HCT116 (cell line): ENCODE data around the gene CDYL2. TPM values are rescaled to one million over a fixed set of nuclear protein-coding genes. Genes with fewer than 3 reads are reported as not detected.

ENCODE experiments used
- ATAC-seq: fragments of 200-7000 bp; cut with Tn5 transposase; 2 replicates; pipeline ENCODE4 v1.9.1; 2020; ENCODE audit warnings: mild to moderate bottlenecking, moderate library complexity
- BruUV-seq: library from RNA; stranded (reverse); fragments of 400-500 nt; replicated peaks from 2 replicates; lab custom pipeline; 2021; lab: Mats Ljungman, UMichigan
- CTCF ChIA-PET: fragments of 300-600 bp; sonication (Branson Sonifier 250); formaldehyde crosslinking; loops from one replicate; lab custom pipeline; 2021; ENCODE audit warnings: antibody characterized with exemption; lab: Charles Lee
- POLR2A ChIA-PET: fragments of 300-600, 350-600 bp; sonication (Branson Sonifier 250); formaldehyde crosslinking; loops from one replicate; lab custom pipeline; 2021; ENCODE audit warnings: antibody characterized with exemption; lab: Charles Lee
- RAD21 ChIA-PET, 2 experiments: fragments of 300-600 bp; sonication (Branson Sonifier 250); formaldehyde crosslinking; loops; one replicate each; lab custom pipeline; 2023; ENCODE audit warnings: low total read pairs in 2 of 2; ENCODE audit not compliant: uncharacterized antibody in 2 of 2, unreplicated experiment in 2 of 2, low non-redundant PET in 1 of 2; lab: Charles Lee
- DNase-seq: peaks from one replicate; pipeline ENCODE4 v3.0.0-alpha.2; 2010; ENCODE audit warnings: low read depth, low spot score
- H2AFZ ChIP-seq: fragments of 200-600 bp; shearing (Covaris generic), sonication (generic); 2 replicates; pipeline ENCODE4 v1.6.1; 2017; ENCODE audit warnings: low read depth, mixed run types, mixed read lengths, antibody characterized with exemption, low read length; ENCODE audit not compliant: poor library complexity, severe bottlenecking
- H3K27ac ChIP-seq: 2 replicates; pipeline ENCODE4 v1.5.1; 2012; ENCODE audit warnings: low read depth, low read length
- H3K27me3 ChIP-seq: fragments of 200-600 bp; sonication (generic); 2 replicates; pipeline ENCODE4 v1.6.1; 2016; ENCODE audit warnings: mixed run types, low read length, mixed read lengths; ENCODE audit not compliant: insufficient read depth
- H3K36me3 ChIP-seq, 2 experiments: fragments of 200-500 bp in 1 of 2; fragments of 200-600 bp in 1 of 2; sonication (Bioruptor generic) in 1 of 2; sonication (generic) in 1 of 2; 2 replicates each; pipeline versions ENCODE4 v1.5.1 to v1.6.1; 2014 to 2016; ENCODE audit warnings: low read length in 2 of 2, inconsistent platforms in 1 of 2, mixed read lengths in 1 of 2, mixed run types in 1 of 2; ENCODE audit not compliant: insufficient read depth in 2 of 2, control insufficient read depth in 1 of 2
- H3K4me1 ChIP-seq, 2 experiments: fragments of 200-600 bp in 1 of 2; sonication (generic) in 1 of 2; 2 replicates each; pipeline versions ENCODE4 v1.5.1 to v1.6.1; 2012 to 2017; ENCODE audit warnings: low read length in 2 of 2, inconsistent platforms in 1 of 2, mild to moderate bottlenecking in 1 of 2, mixed read lengths in 1 of 2, mixed run types in 1 of 2, moderate library complexity in 1 of 2; ENCODE audit not compliant: insufficient read depth in 2 of 2, control insufficient read depth in 1 of 2
- H3K4me2 ChIP-seq: fragments of 200-600 bp; sonication (generic); 2 replicates; pipeline ENCODE4 v1.6.1; 2017; ENCODE audit warnings: mixed run types, low read length, mixed read lengths
- H3K4me3 ChIP-seq, 2 experiments: fragments of 200-600 bp in 1 of 2; sonication (generic) in 1 of 2; replicated peaks in 1 of 2; 2 replicates each; pipeline ENCODE4 v1.5.1; 2011 to 2016; ENCODE audit warnings: low read length in 2 of 2, control low read depth in 1 of 2, low read depth in 1 of 2, mild to moderate bottlenecking in 1 of 2, mixed read lengths in 1 of 2, mixed run types in 1 of 2
- H3K79me2 ChIP-seq: fragments of 200-600 bp; sonication (generic); 2 replicates; pipeline ENCODE4 v1.6.1; 2017; ENCODE audit warnings: mild to moderate bottlenecking, mixed run types, low read length, moderate library complexity, mixed read lengths; ENCODE audit not compliant: insufficient read depth
- H3K9ac ChIP-seq: fragments of 200-600 bp; sonication (generic); 2 replicates; pipeline ENCODE4 v1.6.1; 2016; ENCODE audit warnings: low read length, mixed read lengths
- H3K9me2 ChIP-seq: fragments of 200-600 bp; sonication (generic), shearing (Covaris generic); 2 replicates; pipeline ENCODE4 v1.6.1; 2017; ENCODE audit warnings: mixed run types, mild to moderate bottlenecking, moderate library complexity; ENCODE audit not compliant: insufficient read depth
- H3K9me3 ChIP-seq, 2 experiments: fragments of 200-500 bp in 1 of 2; fragments of 200-600 bp in 1 of 2; sonication (Bioruptor generic) in 1 of 2; sonication (generic) in 1 of 2; 2 replicates each; pipeline ENCODE4 v1.6.1; 2014 to 2017; ENCODE audit warnings: low read length in 2 of 2, mixed read lengths in 2 of 2, inconsistent platforms in 1 of 2, low read depth in 1 of 2, mild to moderate bottlenecking in 1 of 2, mixed run types in 1 of 2, moderate library complexity in 1 of 2; ENCODE audit not compliant: control insufficient read depth in 1 of 2, insufficient read depth in 1 of 2
- H4K20me1 ChIP-seq: fragments of 200-600 bp; sonication (generic), shearing (Covaris generic); 2 replicates; pipeline ENCODE4 v1.6.1; 2017; ENCODE audit warnings: mixed run types, mild to moderate bottlenecking, moderate library complexity; ENCODE audit not compliant: insufficient read depth
- CEBPB ChIP-seq: IDR thresholded peaks from 2 replicates; pipeline ENCODE4 v1.6.1; 2012; ENCODE audit warnings: low read depth
- EZH2 ChIP-seq: fragments of 200-600 bp; sonication (generic); IDR thresholded peaks from 2 replicates; pipeline ENCODE4 v1.6.1; 2017; ENCODE audit warnings: antibody characterized with exemption, mixed run types
- FOSL1 ChIP-seq: IDR thresholded peaks from 2 replicates; pipeline ENCODE4 v1.6.1; 2012; ENCODE audit warnings: low read depth
- JUND ChIP-seq: IDR thresholded peaks from 2 replicates; pipeline ENCODE4 v1.6.1; 2012
- REST ChIP-seq: IDR thresholded peaks from 2 replicates; pipeline ENCODE4 v1.6.1; 2012; ENCODE audit warnings: low read depth
- TCF7L2 ChIP-seq: IDR thresholded peaks from 2 replicates; pipeline ENCODE4 v1.7.0; 2011; ENCODE audit warnings: borderline replicate concordance, inconsistent platforms; ENCODE audit not compliant: insufficient read depth, insufficient read length; ENCODE audit errors: extremely low read depth
- YY1 ChIP-seq: IDR thresholded peaks from 2 replicates; pipeline ENCODE4 v1.6.1; 2011; ENCODE audit warnings: low read length, low read depth, moderate library complexity, mild to moderate bottlenecking; ENCODE audit not compliant: insufficient replicate concordance; ENCODE audit errors: extremely low read depth
- ZBTB33 ChIP-seq: IDR thresholded peaks from 2 replicates; pipeline ENCODE4 v1.6.1; 2011; ENCODE audit warnings: mild to moderate bottlenecking, low read length, moderate library complexity; ENCODE audit not compliant: insufficient replicate concordance; ENCODE audit errors: extremely low read depth
- intact Hi-C: fragments of 100-400 bp; cut with micrococcal nuclease; formaldehyde crosslinking; loops from 2 replicates; pipeline ENCODE4 v1.10.0; 2022
- total RNA-seq: library from RNA; stranded (reverse); gene quantifications from one replicate; pipeline ENCODE4 v1.2.1, GENCODE V29; 2021; ENCODE audit not compliant: unreplicated experiment

Gene CDYL2
- total RNA-seq, 1 experiment from 2014 or later = 0.10 TPM

- CTCF ChIA-PET = no interaction called here
- Histone ChIP-seq H4K20me1 (no peaks in the 10 kb centered on the region; the same call in 1 of the 2 replicates), H3K9me2 (no peaks in the 10 kb centered on the region), H3K9ac (no peak overlapping the region), H3K4me2 (no peak overlapping the region), H3K79me2 (no peaks in the 10 kb centered on the region), H3K4me3 (no peak overlapping the region), H3K27me3 (no peaks in the 10 kb centered on the region), H3K27ac (no peak overlapping the region), H2AFZ (no peak overlapping the region), H3K4me1 (no peaks in the 10 kb centered on the region), H3K36me3 (no peaks in the 10 kb centered on the region), H3K9me3 (peaks cover 0 to 5% of the 10 kb centered on the region in 2 experiments; a peak in 1 of 4 replicates)
- BruUV-seq = no TSS peak
- POLR2A ChIA-PET = no interaction called here
- DNase-seq = no peak
- intact Hi-C loops = no loop called here
- ATAC-seq = no peak
- no peak for TF ChIP-seq REST
- TF ChIP-seq JUND = no peak
- TF ChIP-seq EZH2 = no peak
- no peak for TF ChIP-seq YY1
- no peak for TF ChIP-seq FOSL1
- no peak for TF ChIP-seq ZBTB33
- no peak for TF ChIP-seq CEBPB
- no peak for TF ChIP-seq TCF7L2
- RAD21 ChIA-PET = no interaction called here
These were observed 148.6 kb downstream of the CDYL2 start for GRCh38 chr16:80655751-80656150.
